ENCODE measurements around the gene ZNF385D.

Gene ZNF385D

DNA sequence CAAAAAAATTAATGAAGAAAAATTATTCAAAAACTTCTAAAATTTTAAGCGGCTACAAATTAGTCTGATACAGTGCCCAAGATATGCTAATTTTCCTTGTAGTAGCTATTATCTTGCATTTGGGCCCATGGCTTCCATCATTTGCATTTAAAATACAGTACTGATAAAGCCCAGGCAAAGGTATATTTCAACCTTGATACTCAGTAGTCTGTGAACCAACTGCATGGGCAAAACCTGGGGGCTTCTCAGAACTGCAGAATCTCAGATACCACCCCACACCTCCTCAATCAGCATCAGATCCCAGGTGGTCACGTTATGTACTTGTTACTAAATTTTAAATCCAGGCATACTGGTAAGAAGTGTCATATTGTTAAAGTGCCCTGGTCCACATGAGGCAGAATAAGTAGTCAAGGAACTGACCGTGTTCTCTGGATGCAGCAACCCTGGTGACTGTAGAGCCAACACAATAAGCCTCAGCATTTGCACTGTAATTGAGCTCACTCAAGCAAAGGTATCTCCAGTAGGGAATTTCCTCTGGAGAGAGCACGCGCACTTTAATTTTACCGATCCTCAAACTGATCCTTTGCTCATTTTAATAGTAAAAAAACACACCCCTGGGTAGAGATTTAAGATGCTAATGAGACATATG is 31.9 kb downstream of the ZNF385D start:
- Histone ChIP-seq H3K4me3 (replicated peaks; ENCODE audit: low read depth, low read length) (no peak overlapping the region), H3K27me3 (replicated peaks; ENCODE audit: control insufficient read depth, insufficient read depth, low read length) (no peaks in the 10 kb centered on the region), H3K36me3 (ENCODE audit: control insufficient read depth, insufficient read depth, low read length) (no peaks in the 10 kb centered on the region)
- no peak for DNase-seq (ENCODE audit: extremely low read depth, insufficient read length)
- TF ChIP-seq, protein P1, sequence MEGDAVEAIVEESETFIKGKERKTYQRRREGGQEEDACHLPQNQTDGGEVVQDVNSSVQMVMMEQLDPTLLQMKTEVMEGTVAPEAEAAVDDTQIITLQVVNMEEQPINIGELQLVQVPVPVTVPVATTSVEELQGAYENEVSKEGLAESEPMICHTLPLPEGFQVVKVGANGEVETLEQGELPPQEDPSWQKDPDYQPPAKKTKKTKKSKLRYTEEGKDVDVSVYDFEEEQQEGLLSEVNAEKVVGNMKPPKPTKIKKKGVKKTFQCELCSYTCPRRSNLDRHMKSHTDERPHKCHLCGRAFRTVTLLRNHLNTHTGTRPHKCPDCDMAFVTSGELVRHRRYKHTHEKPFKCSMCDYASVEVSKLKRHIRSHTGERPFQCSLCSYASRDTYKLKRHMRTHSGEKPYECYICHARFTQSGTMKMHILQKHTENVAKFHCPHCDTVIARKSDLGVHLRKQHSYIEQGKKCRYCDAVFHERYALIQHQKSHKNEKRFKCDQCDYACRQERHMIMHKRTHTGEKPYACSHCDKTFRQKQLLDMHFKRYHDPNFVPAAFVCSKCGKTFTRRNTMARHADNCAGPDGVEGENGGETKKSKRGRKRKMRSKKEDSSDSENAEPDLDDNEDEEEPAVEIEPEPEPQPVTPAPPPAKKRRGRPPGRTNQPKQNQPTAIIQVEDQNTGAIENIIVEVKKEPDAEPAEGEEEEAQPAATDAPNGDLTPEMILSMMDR (IDR thresholded peaks at IDR 0.05; ENCODE audit: insufficient read depth, low read length, poor library complexity, severe bottlenecking), result no peak

DNA sequence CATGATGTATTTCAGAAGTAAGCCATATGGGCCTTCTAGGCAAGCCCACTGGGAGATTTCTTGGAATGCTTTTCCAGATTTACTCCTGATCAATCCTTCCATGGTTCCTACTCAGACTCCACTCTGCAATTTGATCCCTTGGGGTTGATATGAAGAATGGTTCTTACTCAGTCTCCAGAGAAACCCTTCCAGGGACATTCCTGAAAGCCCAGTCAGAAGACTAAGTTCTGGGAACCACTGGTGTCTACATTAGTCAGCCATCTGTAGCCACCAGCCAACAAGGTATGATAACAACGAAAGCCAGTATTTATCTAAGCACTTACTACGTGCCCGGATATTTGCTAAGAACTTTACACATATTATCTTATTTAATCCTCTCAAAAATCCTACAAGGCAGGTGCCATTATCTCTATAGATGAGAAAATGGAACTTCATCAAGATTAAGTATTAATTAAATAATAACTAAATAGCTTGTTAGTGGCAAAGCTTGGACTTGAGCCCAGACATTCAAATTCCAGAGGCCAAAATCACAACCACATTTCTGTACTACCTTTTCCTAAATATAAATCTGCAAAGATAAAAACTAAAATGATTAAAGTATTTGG is 32.7 kb downstream of the ZNF385D start:
- Histone ChIP-seq H3K36me3 (ENCODE audit: control insufficient read depth, insufficient read depth, low read length) (no peaks in the 10 kb centered on the region), H3K27me3 (replicated peaks; ENCODE audit: control insufficient read depth, insufficient read depth, low read length) (no peaks in the 10 kb centered on the region), H3K4me3 (replicated peaks; ENCODE audit: low read depth, low read length) (no peak overlapping the region)
- no peak for DNase-seq (ENCODE audit: extremely low read depth, insufficient read length)
- TF ChIP-seq, protein P1 (IDR thresholded peaks at IDR 0.05; ENCODE audit: insufficient read depth, low read length, poor library complexity, severe bottlenecking), result no peak

- Histone ChIP-seq H3K4me3 (replicated peaks; ENCODE audit: low read depth, low read length) (no peak overlapping the region), H3K27me3 (replicated peaks; ENCODE audit: control insufficient read depth, insufficient read depth, low read length) (no peaks in the 10 kb centered on the region), H3K36me3 (ENCODE audit: control insufficient read depth, insufficient read depth, low read length) (no peaks in the 10 kb centered on the region)
- TF ChIP-seq, protein P1 (IDR thresholded peaks at IDR 0.05; ENCODE audit: insufficient read depth, low read length, poor library complexity, severe bottlenecking), result no peak
- DNase-seq (ENCODE audit: extremely low read depth, insufficient read length), result no peak
Measured at GRCh38 chr3:21715662-21716061, 35.3 kb downstream of the ZNF385D start.

GRCh38 chr3:21705769-21706168 is 45.2 kb downstream of the ZNF385D start:
- DNase-seq (ENCODE audit: extremely low read depth, insufficient read length), result no peak
- H3K27me3 ChIP-seq (replicated peaks; ENCODE audit: control insufficient read depth, insufficient read depth, low read length), result no peaks in the 10 kb centered on the region
- TF ChIP-seq, protein P1 (IDR thresholded peaks at IDR 0.05; ENCODE audit: insufficient read depth, low read length, poor library complexity, severe bottlenecking), result no peak
- no peak overlapping the region for H3K4me3 ChIP-seq (replicated peaks; ENCODE audit: low read depth, low read length)
- H3K36me3 ChIP-seq (ENCODE audit: control insufficient read depth, insufficient read depth, low read length), result no peaks in the 10 kb centered on the region

DNA sequence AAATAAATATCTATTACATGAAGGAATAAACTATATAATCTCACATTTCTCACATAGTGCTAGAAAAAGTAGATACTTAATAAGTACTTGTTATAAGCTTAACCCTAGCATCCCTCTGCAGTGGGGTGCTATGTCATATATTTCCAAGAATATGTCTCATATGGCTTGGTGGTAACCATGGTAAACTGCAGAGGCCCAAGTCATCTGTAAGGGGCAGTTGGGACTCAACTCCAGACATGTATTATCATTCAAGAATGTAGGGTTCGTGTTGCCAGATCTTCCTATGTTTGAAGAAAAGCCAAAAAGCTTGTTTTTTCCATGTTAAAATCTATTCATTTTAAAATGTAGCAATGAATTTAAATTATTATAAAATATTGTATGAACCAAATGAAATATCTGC is 46.2 kb downstream of the ZNF385D start:
- DNase-seq (ENCODE audit: extremely low read depth, insufficient read length), result no peak
- Histone ChIP-seq H3K4me3 (replicated peaks; ENCODE audit: low read depth, low read length) (no peak overlapping the region), H3K27me3 (replicated peaks; ENCODE audit: control insufficient read depth, insufficient read depth, low read length) (no peaks in the 10 kb centered on the region), H3K36me3 (ENCODE audit: control insufficient read depth, insufficient read depth, low read length) (no peaks in the 10 kb centered on the region)
- TF ChIP-seq, protein P1 (IDR thresholded peaks at IDR 0.05; ENCODE audit: insufficient read depth, low read length, poor library complexity, severe bottlenecking), result no peak

Data from GM06990 (cell line).